Mesodermal cell (in vitro differentiated cells): ENCODE data around the gene SERINC1.

Experiments
- H3K27ac ChIP-seq: 2 replicates; pipeline ENCODE4 v1.7.0; 2013; ENCODE audit warnings: mild to moderate bottlenecking, low read depth, low read length, moderate library complexity; ENCODE audit not compliant: severe bottlenecking
- H3K36me3 ChIP-seq: 2 replicates; pipeline ENCODE4 v1.7.1; 2013; ENCODE audit warnings: mild to moderate bottlenecking, low read length, moderate library complexity; ENCODE audit not compliant: control insufficient read depth, insufficient read depth
- H3K4me1 ChIP-seq: one replicate; pipeline ENCODE4 v1.7.1; 2013; ENCODE audit warnings: mild to moderate bottlenecking, low read length; ENCODE audit not compliant: insufficient read depth, control insufficient read depth, poor library complexity, severe bottlenecking
- H3K4me3 ChIP-seq: 2 replicates; pipeline ENCODE4 v1.7.0; 2013; ENCODE audit warnings: low read length, control low read depth, mild to moderate bottlenecking; ENCODE audit not compliant: insufficient read depth, poor library complexity, severe bottlenecking; ENCODE audit errors: extremely low read depth
- H3K9me3 ChIP-seq: 2 replicates; pipeline ENCODE4 v1.7.1; 2013; ENCODE audit warnings: mild to moderate bottlenecking, low read length, moderate library complexity; ENCODE audit not compliant: control insufficient read depth
- WGBS, 2 experiments: methylation state at CpG; one replicate each; pipeline ENCODE4 v1.1.5; 2013; ENCODE audit warnings: missing lambda C conversion rate in 2 of 2; ENCODE audit not compliant: insufficient coverage in 2 of 2; 5-methylcytosine and 5-hydroxymethylcytosine counted together

Gene SERINC1

GRCh38 chr6:122394016-122394415 is 77.6 kb downstream of the SERINC1 start:
- no peaks in the 10 kb centered on the region for H3K4me1 ChIP-seq
- H3K27ac ChIP-seq, result no peak overlapping the region
- no peaks in the 10 kb centered on the region for H3K9me3 ChIP-seq
- no peaks in the 10 kb centered on the region for H3K36me3 ChIP-seq
- H3K4me3 ChIP-seq, result no peak overlapping the region
- 83 to 88% methylated on average over 2 to 4 of the region's 5 CpGs for WGBS, 2 experiments

DNA sequence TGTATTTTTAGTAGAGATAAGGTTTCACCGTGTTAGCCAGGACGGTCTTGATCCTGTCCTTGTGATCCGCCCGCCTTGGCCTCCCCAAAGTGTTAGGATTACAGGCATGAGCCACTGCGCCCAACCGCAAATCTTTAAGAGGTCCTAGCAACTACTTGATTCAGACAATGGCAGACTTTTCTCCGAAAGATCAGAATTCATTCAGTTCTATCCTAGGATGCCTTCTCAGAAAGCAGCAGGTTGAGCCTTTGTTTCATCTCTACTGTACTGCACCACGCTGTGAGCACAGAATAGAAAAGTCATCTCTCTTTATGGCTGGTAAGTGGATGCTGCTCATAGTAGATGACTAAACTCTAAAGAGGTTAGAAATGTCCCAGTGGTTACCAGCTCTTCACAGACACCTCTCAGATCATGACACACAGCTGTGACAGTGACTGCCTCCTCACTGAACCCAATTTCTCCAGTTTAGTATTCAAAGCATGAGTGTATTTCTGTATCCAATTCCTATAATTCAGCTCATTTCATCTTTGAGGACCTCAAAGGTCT is 78.2 kb downstream of the SERINC1 start:
- Histone ChIP-seq H3K27ac (no peak overlapping the region), H3K4me3 (no peak overlapping the region), H3K9me3 (no peaks in the 10 kb centered on the region), H3K4me1 (no peaks in the 10 kb centered on the region), H3K36me3 (no peaks in the 10 kb centered on the region)
- 46 to 51% methylated on average over 6 to 7 of the region's 8 CpGs for WGBS, 2 experiments
